ENCODE results near the gene PRB2. TPM values are rescaled to one million over a fixed set of nuclear protein-coding genes. Genes with fewer than 3 reads are reported as not detected.
"Not testable (repeated sequence)": the region's sequence is repeated elsewhere in the genome, so short reads cannot be mapped to it uniquely, and the experiment has no call there.

PRB2 gene
- not detected for polyA plus RNA-seq (ENCODE audit: insufficient read length in 3 of 3)

DNA sequence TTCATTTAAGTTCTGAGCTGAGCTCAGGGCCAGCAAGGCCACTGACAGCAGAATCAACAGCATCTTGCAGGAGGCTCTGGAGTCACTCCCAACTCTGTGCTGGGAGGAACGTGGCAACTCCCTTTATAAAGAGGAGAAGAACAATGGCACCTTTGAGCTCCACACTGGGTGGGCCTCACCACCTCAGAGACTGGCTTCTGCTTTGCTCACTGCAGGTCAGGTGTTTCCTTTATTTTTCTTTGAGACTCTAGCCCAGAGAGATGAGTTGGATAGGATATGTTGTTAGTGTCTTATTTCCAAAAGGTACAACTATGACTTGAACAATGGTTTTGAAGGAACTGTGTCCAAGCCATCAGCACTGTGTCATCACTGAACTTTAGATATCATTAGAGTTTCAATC lies at the start of gene PRB2:
PRB2 (minus strand) TSS at position 101 of the 400 bp plus-strand sequence; CDS start at position 63, 38 bp downstream.
- not testable (repeated sequence) for DNase-seq (ENCODE audit: low read depth in 3 of 3, low spot score in 2 of 3)

DNA sequence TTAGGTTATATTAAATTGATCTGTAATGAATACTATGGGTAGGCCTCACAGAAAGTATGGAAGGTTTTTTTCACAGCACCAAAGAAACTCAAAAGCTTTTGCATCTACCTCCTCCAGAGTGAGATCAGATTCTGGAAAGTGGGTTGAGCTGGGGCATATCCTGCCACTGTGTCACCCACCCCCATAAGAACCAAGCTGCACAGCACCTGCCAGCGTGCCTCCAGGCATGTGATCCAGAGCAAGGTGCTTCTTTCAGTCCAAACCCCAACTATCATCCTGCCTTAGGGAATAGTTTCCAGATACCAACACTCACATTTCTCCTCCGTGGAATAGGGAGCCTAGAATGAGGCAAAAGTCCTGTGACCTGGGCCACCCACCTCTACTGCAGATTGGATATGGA lies 42.6 kb upstream of the PRB2 start:
- DNase-seq (ENCODE audit: low read depth in 3 of 3, low spot score in 2 of 3) = no peak

DNA sequence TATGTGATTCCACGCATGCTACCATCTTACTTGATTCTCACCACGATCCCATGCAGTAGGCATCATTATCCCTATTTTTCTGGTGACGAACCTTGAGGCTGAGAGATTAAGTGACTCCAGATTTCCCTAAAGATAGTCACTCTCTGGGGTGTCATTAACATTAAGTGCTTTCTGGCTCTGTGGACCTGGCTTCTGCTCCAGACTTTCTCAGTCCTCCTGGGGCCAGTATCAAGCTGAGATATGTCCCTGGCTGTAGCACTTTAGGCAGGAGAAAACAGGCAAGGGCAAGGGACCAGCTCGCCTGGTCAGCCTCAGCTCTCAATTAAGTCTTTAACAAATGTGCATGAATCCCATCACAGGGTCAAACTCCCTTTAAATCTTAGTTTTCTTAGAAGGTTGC lies 38.3 kb upstream of the PRB2 start:
- DNase-seq (ENCODE audit: low read depth in 3 of 3, low spot score in 2 of 3) = no peak

DNA sequence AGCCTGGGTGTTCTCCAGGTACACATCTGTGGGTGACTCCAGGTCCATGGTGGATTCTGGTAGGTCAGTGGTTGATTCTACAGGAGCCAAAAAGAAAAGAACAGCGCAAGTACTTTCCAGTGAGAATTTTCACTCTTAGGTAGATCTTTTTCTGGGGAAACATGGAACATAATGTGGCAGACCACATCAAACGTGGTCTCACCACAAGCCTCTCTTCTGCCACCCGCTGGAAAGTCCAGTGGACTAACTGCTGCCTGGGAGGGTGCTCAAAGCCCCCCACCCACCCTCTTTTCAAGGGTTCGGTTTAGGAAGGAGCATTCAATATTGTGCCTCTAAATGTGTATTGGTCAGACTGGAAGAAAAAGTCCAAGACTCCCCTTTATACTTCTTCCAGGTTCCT lies 36.1 kb upstream of the PRB2 start:
- no peak for DNase-seq (ENCODE audit: low read depth in 3 of 3, low spot score in 2 of 3)

DNA sequence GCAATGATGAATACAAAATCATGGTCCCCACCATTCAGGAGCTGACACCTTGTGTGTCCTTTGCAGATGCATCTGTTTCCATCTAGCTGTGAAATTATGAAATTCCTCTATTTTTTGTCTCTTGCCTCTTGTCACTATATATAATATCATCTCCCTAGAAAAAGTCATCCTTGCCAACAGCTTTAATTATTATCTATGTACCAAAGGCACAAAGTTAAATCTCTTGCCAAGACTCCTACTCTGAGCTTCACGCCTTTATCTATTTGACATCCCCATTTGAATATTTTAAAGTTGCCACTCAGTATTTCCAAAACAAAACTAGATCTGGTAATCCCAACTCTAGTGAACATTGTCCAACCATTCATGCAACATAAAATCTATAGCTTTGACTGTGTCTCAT lies 32.0 kb upstream of the PRB2 start:
- DNase-seq (ENCODE audit: low read depth in 3 of 3, low spot score in 2 of 3) = no peak

DNA sequence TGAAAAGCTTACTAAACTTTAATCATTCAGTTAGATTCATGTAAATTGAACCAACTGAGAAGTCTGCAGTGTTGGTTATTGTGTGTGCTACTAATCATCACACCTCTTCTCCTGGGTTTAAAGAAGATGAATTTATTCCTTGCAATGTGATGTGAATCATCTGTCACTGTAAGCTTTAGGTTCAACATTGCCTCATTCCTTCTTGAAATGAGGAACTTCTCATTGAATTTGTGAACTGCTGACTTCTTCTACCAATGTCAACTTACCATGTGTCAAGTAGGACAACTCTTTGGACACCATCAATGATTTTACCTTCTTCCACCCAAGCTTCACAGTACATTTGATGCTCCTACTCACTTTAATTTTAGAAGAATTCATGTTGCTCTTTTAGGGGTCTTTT lies 17.4 kb upstream of the PRB2 start:
- no peak for DNase-seq (ENCODE audit: low read depth in 3 of 3, low spot score in 2 of 3)

DNA sequence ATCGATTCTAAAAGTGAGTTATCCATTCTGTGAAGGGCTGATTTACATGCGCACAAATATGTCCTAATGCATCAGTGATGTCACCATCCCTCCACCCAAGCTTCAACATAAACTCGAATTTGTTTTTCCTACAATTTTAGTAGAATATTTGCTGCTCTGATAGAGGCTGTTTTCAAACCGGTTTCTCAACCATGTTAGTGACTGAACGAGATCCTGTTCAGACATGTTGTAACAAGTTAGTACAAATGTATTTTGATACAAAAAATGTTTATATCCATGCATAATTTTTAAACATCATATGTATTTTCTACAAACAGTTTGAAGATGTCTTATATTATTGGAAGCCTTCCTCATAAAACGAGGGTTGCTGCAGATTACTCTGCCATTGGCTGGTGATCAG lies 12.7 kb upstream of the PRB2 start:
- DNase-seq (ENCODE audit: low read depth in 3 of 3, low spot score in 2 of 3) = no peak

DNA sequence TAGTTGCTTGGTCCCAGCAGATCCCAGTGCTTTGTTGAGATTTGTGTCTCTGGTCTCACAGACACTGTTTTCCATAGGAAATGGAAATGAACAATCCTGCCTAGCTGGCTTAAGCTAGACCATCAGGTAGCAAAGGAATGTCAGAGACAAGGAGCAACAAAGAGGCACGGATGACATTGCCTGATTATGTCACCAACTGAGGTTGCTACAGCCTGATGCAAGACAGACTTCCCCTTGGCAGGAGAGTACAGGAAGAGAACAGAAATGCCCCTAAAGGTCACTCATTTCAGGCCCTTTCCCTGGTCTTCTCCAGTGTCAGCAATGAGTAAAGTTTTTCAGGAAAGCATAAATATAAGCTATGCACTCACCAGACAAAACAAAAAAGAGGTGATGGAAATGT lies 2.0 kb upstream of the PRB2 start:
- DNase-seq (ENCODE audit: low read depth in 3 of 3, low spot score in 2 of 3) = no peak

DNA sequence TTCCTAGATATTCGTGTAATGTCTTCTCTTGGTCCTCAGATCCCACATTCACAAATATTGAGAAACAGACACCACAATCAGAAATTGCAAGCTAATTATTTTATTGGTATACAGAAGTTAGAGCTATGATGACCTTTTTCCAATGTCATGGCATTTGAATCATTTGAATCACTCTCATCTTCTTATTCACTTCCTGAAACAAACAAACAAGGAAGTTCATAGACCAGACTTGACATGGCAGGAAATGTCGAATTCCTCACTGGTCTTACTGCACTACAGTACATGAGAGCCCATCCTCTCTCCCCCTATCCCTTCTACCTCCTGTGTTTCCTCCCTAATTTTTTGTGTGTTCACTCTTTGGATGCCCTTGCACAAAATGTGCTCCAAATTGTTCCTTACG lies 3.9 kb downstream of the PRB2 start:
- not testable (repeated sequence) for DNase-seq (ENCODE audit: low read depth in 3 of 3, low spot score in 2 of 3)

DNA sequence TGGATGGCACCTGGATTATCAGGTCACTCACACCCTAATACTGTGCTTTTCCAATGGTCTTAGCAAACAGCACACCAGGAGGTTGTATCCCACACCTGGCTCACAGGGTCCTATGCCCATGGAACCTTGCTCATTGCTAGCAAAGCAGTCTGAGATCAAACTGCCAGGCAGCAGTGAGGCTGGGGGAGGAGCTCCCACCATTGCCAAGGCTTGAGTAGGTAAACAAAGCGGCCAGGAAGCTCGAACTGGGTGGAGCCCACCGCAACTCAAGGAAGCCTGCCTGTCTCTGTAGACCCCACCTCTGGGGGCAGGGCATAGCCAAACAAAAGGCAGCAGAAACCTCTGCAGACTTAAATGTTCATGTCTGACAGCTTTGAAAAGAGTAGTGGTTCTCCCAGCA lies 17.9 kb downstream of the PRB2 start:
- not testable (repeated sequence) for DNase-seq (ENCODE audit: low read depth in 3 of 3, low spot score in 2 of 3)

DNA sequence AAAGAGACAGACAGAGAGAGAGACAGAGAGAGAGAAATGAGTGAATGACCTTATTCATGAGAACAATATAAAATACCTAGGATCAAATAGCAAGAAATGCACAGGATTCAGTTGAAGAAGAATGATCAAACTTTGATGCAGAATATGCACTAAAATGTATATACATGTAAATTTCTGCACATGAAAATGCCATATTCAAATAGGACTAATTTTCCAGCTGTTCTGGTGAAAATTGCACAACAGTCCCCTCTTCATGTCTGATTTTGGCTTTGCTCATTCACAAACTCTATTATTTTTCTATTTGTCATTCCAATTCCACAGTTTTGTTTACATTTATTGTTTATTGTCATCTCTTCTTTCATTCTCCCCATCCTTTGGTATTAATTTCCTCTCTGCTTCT lies 34.2 kb downstream of the PRB2 start:
- DNase-seq (ENCODE audit: low read depth in 3 of 3, low spot score in 2 of 3) = no peak

DNA sequence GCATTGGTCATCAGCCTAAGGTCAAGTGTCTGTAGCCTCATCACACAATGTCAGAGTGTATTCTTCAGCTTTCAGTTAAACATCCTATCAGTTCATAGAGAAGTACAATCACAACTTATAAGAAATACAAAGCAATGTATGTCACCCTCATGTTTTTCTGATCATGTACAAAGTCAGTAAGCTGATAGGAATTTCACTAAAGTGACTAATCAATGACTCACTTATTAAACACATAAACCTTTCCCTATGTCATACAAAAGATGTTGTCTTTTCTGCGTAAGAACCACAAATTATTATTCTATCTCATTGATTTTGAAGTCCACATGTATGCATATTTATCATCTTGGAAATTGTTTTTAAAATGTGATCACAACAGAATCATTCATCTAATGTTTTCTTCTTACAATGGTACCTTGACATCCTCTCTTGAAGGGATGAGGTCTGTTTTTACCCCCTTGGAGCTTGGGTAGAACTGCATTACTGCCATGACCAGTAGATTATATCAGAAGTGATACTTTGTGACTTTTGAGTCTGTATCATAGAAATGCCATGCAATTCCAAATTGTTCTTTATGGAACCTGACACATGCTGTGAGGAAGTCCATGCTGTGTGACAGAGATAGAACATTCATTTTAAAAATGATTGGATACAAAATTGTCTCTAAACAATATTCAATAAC lies 35.0 kb downstream of the PRB2 start:
- not testable (repeated sequence) for DNase-seq (ENCODE audit: low read depth in 3 of 3, low spot score in 2 of 3)

DNA sequence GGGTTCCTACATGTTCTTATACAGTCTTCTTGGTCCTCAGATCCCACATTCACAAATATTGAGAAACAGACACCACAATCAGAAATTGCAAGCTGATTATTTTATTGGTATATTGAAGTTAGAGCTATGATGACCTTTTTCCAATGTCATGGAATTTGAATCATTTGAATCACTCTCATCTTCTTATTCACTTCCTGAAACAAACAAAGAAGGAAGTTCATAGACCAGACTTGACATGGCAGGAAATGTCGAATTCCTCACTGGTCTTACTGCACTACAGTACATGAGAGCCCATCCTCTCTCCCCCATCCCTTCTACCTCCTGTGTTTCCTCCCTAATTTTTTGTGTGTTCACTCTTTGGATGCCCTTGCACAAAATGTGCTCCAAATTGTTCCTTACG lies 43.6 kb downstream of the PRB2 start:
- DNase-seq (ENCODE audit: low read depth in 3 of 3, low spot score in 2 of 3) = not testable (repeated sequence)

DNA sequence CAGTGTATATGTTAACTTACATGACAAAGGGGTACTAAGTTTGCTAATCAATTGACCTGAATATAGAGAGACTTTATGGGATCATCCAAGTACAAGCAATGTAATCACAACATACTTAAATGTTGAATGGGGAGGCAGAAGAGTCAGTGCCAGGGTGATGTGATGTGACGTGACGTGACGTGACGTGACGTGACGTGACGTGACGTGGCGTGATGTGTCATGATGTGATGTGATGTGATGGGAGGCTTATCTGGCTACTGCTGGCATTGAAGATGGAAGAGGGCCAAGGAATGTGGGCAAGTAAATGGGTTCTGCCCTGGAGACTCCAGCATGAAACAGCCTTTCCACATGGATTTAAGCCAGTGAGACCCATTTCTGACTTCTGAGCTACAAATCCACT lies 46.9 kb downstream of the PRB2 start:
- DNase-seq (ENCODE audit: low read depth in 3 of 3, low spot score in 2 of 3) = no peak

DNA sequence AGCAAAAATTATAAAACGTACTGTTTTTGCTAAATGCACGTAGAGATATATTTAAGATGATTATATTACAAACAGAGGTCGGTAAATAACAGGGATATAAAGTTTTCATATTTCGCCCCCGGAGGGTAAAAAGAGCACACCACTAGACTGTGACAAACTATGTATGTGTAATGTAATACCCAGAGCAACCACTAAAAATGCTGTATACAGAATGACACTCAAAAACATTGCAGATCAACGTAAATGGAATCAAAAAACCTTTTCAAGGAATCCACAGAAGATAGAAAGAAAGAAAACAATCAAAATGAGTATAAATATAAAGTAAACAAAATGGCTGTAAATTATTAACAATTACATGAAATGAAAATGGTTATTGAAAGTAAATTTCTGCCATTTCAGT lies 47.6 kb downstream of the PRB2 start:
- DNase-seq (ENCODE audit: low read depth in 3 of 3, low spot score in 2 of 3) = no peak

DNA sequence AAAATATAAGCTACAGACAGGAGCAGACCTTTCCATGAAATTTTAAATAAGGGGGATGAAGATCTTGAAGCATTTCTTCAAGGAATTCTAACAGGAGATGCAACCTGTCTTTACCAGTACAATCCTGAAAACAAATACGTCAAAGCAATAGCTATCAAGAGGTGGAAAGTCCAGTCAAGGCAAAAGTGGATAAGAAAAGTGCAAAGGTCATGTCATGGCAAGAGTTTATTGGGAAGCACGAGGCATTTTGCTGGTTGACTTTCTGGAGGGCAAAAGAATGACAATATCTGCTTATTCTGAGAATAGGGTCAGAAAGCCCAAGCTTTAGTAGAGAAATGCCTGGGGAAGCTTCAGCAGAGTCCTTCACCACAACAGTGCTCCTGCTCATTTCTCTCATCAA lies 50.9 kb downstream of the PRB2 start:
- no peak for DNase-seq (ENCODE audit: low read depth in 3 of 3, low spot score in 2 of 3)

Other genes with a start within 250 kb of the PRB2 start
- gene SMIM10L1, start 224.4 kb downstream of the PRB2 start, polyA plus RNA-seq (ENCODE audit: insufficient read length in 3 of 3) = 10 to 100 TPM; 19.1 to 19.3 (median 19.2) TPM
- not detected for gene TAS2R42, start 208.6 kb downstream of the PRB2 start, polyA plus RNA-seq (ENCODE audit: insufficient read length in 3 of 3)
- gene PRB3, start 125.9 kb downstream of the PRB2 start, polyA plus RNA-seq (ENCODE audit: insufficient read length in 3 of 3) = not detected
- not detected for gene PRB4, start 85.1 kb downstream of the PRB2 start, polyA plus RNA-seq (ENCODE audit: insufficient read length in 3 of 3)